MV-4-11 (cell line): Measurements from ENCODE around the gene MAP3K15.
"Not testable (repeated sequence)": the region's sequence is repeated elsewhere in the genome, so short reads cannot be mapped to it uniquely, and the experiment has no call there.

ENCODE experiments used
- DNase-seq: peaks from one replicate; lab custom pipeline; 2025; lab: John Stamatoyannopoulos, UW

MAP3K15 gene

DNA sequence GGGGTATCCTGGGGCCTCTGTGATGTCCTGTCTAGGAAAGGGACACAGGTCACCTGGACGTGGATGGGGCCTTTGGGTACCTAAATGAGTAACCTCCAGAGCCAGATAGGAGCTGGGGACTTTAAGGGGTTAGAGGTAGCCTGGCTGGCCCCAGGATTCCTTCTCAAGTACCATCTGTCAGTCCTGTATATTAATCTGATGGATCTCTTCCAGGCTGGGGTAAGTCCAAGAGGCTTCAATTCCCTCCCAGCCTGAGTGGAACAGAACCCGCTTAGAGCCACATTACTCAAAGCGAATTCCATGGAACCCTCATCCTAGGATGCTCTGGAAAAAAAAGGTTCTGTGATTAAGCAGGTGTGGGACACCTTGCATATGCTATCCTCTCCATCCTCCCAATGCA lies 24.8 kb upstream of the MAP3K15 start:
- no peak for DNase-seq

DNA sequence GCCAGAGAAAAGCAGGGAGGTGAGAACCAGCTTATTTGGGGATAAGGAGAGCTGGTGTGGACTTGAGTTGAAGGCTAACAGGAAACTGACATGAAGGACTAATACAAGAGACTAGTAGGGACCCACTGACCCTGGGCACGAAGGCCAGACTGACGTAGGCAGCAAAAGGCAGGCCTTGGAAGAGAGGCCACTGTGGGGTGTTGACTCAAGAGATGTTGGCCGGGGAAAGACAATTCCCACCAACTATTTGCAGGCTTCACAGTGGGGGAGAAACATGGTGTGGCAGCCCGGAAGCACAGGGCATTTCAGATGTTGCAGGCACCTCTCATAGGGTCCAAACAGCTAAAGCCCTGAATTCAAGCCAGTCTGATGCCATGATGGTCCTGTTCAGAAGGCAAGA lies 24.4 kb upstream of the MAP3K15 start:
- no peak for DNase-seq

DNA sequence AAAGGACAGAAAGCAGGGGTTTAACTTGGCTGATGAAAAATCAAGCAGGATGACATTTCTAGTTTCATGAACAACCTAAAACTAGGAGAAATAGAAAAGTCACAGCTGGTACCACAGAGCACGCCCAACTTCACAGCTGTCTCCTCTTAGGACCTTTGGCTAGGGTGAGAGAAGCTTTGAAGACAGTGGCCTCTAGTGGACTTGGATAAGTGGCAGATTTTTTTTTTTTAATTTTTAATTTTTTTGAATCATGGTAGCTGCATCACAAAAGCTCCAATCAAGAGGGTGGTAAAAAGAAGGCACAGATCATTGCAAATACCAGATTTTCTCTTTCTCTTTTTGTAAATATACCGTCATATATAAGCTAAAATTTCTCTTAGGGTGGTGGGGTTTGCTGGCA lies 20.2 kb upstream of the MAP3K15 start:
- DNase-seq: peak; percentile 0

DNA sequence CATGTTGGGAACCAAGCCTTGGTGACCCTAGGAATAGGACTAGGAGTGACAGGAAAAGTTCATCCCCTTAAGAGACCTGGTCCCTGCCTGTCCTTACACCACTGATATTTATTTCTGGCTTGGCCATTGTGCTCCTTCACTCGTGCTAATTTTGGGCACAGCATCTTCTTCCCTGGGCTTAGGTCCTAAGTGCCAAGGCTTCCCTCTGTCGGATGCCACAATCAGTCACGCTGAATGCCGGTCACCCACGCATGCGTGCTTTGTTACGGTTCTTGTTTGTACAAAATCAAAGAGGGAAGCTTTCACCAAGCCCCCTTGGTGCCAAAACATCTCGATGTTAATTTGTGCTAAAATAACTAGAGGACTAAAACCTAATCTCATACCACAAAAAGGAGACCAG lies 17.4 kb upstream of the MAP3K15 start:
- no peak for DNase-seq

DNA sequence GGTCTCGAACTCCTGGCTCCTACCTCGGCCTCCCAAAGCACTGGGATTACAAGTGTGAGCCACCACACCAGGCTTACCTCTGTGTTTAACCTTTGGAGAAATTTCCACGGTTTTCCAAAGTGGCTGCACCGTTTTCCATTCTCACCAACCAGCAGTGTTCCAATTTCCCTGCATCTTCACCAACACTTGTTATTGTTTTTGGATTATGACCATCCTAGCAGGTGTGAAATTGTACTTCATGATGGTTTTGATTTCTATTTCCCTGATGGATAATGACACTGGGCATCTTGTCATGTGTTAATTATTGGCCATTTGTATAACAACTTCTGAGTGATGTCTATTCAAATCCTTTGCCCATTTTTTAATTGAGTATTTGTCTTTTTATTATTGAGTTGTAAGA lies 2.7 kb upstream of the MAP3K15 start:
- DNase-seq: no peak

DNA sequence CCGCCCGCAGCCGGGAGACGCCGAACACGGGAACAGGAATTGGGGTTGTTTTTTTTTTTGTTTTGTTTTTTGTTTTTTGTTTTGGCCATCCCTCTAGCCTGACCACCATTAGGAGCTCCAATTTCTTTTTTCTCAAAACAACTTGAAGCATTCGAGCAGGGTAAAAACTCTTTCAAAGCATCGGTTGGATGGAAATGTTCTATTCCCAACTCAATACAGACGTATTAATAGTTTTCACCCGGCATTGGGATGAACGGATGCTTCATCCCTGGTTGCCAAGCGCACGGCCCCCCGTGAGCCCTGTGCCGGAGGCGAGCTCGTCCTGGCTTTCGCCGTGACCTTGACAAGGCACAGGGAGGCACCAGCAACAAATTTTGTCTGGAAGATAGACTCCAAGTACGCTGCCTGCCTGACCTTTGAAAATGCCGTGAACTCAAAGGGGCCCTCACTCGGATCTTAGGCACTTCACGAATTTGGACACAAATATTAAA lies 352 bp upstream of the MAP3K15 start:
- DNase-seq: no peak

DNA sequence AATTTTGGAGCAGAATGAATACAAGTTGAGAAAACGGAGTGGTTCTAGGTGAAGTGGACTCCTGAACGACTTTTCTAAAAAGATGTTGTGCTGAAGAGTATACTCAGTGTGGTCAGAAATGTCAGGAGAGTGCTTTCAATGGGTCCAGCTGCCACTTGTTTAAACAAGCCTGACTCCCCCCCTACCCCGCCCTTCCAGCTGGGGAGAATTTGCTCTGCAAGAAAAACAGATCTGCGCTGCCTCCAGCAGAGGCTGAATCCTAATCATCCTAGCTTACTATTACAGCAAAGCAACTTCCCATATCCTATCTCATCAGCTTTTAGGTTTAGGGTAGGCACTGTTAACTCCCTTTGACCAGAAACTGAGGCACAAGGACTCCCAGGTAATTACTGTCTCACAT lies 1.9 kb downstream of the MAP3K15 start:
- no peak for DNase-seq

DNA sequence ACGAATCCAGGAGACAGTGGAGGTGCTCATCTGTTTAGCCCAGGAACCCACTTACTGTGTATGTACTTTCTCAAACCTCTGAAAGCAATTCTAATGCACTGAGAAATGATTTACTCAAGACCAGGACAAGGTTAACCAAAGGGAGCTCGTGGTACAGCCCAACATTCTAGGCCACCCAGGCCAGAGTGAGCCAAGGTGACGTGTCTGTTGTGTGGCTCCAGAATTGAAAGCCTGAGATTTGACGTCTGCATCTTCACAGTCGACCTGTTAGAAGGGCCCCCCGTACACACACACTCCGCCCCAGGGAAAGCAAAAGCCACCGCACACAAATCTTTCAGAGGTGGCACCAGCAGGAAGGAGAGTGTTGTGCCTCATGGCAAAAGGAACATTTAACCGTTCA lies 2.3 kb downstream of the MAP3K15 start:
- no peak for DNase-seq

DNA sequence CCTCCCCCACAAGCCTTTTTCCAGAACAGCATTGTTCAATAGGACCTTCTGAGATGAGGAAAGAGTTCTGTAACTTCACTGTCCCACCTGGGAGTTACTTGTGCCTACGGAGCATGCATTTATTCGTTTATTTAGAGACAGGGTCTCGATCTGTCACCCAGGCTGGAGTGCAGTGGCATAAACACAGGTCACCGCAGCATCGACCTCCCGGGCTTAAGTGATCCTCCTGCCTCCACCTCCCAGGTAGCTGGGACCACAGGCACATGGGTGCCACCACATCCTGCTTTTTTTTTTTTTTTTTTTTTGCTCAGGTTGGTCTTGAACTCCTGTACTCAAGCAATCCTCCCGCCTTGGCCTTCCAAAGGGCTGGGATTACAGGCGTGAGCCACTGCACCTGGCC lies 2.9 kb downstream of the MAP3K15 start:
- DNase-seq: no peak

DNA sequence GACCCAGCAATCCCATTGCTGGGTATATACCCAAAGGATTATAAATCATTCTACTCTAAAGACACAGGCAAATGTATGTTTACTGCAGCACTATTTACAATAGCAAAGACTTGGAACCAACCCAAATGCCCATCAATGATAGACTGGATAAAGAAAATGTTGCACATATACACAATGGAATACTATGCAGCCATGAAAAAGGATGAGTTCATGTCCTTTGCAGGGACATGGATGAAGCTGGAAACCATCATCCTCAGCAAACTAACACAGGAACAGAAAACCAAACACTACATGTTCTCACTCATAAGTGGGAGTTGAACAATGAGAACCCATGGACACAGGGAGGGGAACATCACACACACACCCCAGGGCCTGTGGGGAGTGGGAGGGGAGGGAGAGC lies 3.5 kb downstream of the MAP3K15 start:
- not testable (repeated sequence) for DNase-seq

DNA sequence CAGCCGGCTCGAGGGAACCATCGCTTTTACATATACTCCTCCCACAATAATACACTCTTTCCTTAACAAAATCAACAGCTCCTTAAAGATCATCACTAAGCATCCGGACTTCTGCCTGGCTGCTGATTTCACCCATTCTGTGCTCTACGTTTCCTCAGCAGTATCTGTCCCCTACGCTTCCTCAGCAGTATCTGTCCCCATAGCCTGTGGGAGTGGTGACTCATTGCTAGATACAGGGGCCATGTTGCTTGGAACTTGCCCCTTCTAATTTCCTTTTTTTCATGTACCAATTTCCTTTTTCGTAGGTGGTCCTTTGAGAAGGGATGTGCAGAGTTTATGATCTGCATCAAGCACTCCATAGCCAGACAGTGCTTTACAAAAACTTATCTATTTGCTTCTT lies 18.6 kb downstream of the MAP3K15 start:
- no peak for DNase-seq

DNA sequence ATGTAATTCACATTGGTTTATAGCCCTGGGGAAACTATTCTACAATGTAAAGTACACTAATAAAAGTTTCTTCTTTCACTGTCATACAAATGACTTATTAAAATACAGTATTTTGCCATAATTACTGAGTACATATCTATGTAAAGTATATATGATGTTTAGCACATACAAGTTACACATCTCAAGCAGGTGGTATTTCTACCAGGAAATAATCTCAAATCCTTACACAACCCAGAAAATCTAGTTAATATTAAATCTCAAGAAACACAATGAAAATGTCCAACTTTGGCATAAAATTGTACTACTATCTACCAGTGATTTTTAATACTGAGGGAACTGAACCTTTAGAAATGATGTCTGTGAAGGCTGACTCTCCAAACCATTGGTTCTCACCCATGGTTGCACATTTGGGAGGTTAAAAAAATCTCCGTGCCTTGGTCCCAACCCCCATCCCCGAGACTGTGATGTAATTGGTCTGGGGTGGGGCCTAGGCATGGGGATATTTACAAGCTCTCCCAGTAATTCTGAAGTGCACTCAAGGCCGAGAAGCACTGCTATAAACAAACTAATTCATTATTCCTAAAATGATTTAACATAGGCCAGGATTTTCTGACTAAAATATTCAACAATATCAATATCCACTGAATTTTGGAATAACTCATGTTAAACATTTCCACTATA lies 27.6 kb downstream of the MAP3K15 start:
- DNase-seq: no peak

DNA sequence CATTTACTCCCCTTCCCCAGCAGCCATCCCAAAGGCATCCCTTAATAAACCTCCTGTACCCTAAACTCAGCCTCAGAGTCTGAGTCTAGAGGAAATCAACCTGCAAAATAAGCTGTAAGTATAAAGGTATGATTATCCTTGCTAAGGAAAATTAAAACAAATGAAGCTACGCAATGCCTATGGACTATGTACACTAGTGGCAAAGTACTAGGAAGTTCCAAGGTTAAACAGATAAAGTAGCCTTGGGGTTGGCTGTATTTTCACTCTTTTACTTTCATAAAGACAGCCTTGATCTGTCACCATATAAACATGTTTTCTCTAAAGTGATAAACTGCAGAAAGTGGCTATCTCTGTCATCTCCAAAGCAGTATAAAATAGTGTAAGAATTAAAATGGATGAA lies 35.9 kb downstream of the MAP3K15 start:
- no peak for DNase-seq

DNA sequence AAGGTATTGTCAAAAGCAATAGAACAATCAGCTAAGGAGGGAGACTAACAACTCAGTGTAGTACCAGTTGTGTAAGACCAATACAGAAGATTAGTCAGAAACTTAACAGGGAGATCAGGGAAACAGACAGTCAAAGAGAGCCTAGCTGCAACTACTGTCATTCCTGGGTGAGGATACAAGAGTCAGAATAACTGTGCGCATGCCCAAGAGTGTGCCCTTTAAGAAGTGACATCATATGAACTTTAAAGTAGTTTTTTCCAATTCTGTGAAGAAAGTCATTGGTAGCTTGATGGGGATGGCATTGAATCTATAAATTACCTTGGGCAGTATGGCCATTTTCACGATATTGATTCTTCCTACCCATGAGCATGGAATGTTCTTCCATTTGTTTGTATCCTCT lies 46.9 kb downstream of the MAP3K15 start:
- DNase-seq: not testable (repeated sequence)

DNA sequence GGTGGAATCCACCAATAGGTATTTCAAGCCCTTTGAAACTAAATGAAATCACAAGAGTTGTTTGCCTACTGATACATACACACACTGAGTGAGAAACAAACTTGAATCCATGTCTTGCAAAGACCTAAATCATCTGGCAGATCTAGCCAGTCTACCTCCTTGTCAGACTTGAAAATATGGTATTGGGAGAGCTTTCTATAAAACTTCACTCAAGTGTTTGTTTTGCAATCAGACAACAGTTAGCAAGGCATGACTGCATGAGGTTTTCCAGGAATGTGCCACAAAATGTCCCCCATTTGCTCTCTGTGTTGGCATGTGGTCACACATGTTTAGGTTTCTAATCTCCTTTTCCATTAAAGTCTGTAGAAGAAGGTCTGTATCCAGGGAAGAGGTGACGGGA lies 52.4 kb downstream of the MAP3K15 start:
- DNase-seq: peak; percentile 28

DNA sequence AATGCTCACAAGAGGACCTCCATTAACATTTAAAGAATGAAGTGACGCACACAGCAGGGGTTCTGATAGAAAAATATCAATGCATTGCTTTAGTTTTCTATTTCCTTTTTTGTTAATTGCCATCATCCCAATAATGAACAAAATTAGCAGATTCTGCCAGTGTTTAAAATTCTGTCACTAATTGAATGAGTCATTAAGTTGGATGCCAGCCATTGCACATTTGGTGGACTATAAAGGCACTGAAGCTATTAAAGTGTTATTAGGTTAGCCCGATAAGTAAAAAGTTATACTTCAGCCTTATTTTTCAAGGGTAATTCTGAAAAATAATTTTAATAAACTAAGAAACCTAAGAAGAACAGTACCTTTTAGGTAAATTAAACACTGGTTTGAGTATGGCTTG lies 53.1 kb downstream of the MAP3K15 start:
- no peak for DNase-seq

DNA sequence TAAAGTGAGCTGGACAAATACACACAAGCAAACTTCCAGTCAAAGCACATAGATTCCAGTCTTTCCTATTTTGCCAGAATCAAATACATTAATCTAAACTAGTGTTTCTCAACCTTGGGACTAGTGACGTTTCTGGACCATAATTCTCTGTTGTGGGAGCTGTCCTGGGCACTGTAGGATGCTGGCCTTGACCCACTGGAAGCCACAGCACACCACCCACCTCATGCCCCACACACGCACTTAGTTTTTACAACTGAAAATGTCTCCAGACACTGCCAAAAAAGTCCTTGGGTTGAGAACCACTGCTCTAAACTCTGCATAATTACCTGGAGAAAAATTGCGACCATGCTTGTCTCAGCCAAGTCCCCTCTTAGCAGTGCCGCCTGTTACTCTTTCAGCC lies 57.6 kb downstream of the MAP3K15 start:
- DNase-seq: no peak

DNA sequence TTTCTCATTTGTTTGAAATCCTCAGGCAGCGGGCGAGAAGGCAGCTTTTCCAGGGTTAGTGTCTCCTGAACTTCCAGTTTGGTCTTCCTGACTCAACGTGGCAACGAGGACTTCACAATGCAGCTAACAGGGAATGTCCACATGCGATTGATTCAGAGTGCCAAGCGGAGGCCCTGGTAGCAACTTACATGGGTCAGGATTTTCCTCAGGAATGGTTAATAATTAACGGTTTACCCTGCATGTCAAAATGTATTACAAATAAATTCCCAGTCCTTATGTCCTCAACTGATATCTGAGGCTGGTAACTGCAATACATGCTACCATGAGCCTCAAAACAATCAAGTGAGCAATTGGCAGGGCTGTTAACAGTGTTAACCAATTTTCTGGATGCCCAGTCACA lies 67.2 kb downstream of the MAP3K15 start:
- no peak for DNase-seq

DNA sequence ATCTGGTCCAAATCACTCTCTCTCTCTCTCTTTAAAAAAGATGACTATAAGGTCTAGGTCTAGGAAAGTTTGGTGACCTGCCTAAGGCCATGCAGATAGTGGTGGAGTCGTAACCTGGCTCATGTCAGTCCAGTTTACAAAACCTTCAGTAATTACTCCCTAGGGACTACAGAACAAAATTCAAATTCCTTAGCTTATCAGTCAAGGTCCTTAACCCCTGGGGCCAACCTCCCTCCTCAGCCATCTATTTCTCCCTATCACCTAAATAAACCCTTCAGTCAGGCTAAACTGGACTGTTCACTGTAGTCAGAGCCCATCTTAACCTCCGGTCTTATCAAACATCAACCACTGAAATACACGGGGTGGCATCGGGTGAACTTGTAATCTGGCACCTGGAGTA lies 68.9 kb downstream of the MAP3K15 start:
- DNase-seq: no peak

DNA sequence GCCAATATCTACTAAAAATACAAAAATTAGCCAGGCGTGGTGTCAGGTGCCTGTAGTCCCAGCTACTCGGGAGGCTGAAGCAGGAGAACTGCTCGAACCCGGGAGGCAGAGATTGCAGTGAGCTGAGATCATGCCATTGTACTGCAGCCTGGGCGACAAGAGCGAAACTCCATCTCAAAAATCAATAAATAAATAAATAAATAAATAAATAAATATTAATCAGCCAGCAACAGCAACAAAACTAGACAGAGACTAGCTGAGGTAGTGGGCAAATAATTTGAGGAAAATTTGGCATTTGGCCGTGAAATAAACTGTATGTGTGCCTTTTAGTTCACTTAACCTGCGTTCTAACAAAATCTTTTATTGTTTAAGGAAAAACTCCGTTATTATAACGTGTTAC lies 69.5 kb downstream of the MAP3K15 start:
- not testable (repeated sequence) for DNase-seq

DNA sequence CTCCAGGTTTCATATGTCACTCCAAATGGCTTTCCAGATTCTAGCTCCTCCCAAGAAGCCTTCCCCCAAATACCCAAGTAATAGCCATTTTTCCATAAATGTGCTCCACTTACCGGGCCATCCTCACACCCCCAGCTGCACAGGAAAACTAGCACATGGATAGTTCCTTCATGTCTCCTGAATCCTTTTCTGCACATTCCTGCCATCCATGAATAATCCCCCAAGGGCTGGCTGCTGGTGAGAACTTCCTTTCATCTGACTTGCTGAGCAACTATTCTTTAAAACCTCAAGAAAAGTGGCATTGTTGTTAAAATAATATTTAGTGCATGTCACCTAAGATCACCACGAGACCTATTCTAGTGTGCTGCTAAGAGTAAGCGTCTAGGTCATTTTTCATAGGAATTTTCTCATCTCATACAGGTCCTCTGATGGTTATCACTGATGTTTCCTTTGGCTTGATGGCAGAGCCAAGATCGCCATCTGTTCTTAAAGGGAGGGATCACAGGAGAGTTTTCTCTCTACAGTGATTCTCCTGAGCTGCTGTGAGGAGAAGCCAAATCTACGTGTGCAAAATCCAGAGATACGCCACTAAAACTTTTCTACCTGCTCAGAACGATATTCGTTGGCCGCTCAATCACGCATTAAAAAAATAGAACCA lies 71.3 kb downstream of the MAP3K15 start:
- no peak for DNase-seq

DNA sequence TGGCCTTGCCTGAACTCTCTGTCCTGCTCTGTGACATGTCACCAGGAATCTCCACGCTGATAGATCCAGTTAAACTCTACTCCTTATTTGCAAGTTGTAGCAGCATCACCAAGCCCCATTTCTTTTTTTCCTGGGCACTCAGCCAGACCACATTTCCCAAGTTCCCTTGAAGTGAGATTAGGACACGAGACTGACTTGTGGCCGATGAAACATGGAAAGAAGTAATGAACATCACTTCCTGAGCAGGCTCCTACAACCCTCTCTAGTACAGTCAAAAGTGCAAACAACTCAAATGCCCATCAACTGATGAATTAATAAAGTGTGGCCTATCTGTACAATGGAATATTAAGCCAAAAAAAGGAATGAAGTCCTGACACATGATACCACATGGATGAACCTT lies 74.6 kb downstream of the MAP3K15 start:
- no peak for DNase-seq

DNA sequence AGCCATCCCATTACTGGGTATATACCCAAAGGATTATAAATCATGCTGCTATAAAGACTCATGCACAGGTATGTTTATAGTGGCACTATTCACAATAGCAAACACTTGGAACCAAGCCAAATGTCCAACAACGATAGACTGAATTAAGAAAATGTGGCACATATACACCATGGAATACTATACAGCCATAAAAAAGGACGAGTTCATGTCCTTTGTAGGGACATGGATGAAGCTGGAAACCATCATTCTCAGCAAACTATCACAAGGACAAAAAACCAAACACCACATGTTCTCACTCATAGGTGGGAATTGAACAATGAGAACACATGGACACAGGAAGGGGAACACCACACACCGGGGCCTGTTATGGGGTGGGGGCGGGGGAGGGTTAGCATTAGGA lies 92.6 kb downstream of the MAP3K15 start:
- DNase-seq: not testable (repeated sequence)

DNA sequence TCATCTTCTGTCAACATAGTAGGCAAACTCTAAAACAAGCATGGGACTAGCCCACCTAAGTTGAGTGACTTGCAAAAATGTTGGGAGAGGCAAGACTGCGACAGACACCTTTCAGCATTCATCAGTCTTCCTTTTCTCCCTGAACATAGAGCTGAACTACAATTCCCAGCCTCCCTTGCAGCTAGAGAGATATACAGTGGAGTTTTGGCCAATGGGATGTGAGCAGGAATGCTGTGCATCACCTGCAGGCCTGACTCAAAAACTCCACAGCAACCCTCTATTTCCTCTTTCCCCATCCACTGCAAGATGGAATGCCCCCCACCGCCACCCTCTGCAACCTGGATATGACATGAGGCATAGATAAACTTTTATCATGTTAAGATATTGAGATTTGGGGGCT lies 105.0 kb downstream of the MAP3K15 start:
- no peak for DNase-seq
